Mammary epithelial cell (primary cell): Measurements from ENCODE around the gene NUP58.

Experiments
- EZH2 ChIP-seq: IDR thresholded peaks from 2 replicates; pipeline ENCODE4 v1.6.1; 2012; ENCODE audit warnings: low read length, inconsistent platforms, borderline replicate concordance
- TF ChIP-seq, protein P1 (sequence below), 2 donors: IDR thresholded peaks in 1 of 2; conservative IDR thresholded peaks in 1 of 2; 2 replicates each; pipeline ENCODE4 v1.5.1; 2011 to 2012; ENCODE audit warnings: inconsistent platforms in 2 of 2, low read length in 2 of 2, mild to moderate bottlenecking in 2 of 2, control low read depth in 1 of 2, low read depth in 1 of 2; ENCODE audit not compliant: insufficient read depth in 1 of 2; ENCODE audit errors: extremely low read depth in 1 of 2

DNA sequence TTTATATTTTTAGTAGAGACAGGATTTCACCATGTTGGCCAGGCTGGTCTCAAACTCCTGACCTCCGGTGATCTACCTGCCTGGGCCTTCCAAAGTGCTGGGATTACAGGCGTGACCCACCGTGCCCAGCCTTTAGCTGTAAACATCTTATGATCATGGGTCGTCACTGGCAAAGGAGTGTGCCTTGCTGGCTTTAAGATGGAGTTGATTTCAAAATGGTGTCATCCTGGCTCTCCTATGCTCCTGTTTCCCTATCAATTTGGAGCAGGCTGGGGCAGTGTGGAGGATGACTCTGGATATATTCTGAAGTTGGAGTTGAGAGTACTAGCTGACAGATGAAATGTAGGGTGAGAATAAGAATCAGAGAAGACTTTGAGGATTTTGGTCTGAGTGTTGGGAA is 51.9 kb downstream of the NUP58 start:
- TF ChIP-seq, protein P1, sequence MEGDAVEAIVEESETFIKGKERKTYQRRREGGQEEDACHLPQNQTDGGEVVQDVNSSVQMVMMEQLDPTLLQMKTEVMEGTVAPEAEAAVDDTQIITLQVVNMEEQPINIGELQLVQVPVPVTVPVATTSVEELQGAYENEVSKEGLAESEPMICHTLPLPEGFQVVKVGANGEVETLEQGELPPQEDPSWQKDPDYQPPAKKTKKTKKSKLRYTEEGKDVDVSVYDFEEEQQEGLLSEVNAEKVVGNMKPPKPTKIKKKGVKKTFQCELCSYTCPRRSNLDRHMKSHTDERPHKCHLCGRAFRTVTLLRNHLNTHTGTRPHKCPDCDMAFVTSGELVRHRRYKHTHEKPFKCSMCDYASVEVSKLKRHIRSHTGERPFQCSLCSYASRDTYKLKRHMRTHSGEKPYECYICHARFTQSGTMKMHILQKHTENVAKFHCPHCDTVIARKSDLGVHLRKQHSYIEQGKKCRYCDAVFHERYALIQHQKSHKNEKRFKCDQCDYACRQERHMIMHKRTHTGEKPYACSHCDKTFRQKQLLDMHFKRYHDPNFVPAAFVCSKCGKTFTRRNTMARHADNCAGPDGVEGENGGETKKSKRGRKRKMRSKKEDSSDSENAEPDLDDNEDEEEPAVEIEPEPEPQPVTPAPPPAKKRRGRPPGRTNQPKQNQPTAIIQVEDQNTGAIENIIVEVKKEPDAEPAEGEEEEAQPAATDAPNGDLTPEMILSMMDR (conservative IDR thresholded peaks at IDR 0.05 in 1 of 2, IDR thresholded peaks at IDR 0.05 in 1 of 2; ENCODE audit: extremely low read depth in 1 of 2, insufficient read depth in 1 of 2, low read depth in 1 of 2, low read length in 2 of 2) = no peak
- no peak for TF ChIP-seq EZH2
